NCI-H2227 treated with DMSO at 0.1 percent for 48 hours (cell line): ENCODE data around the gene MAML2.

Experiments used
- DNase-seq: peaks from one replicate; lab custom pipeline; 2025; lab: John Stamatoyannopoulos, UW

MAML2 gene

GRCh38 chr11:96008161-96008720 is 334.8 kb downstream of the MAML2 start:
- no peak for DNase-seq

DNA sequence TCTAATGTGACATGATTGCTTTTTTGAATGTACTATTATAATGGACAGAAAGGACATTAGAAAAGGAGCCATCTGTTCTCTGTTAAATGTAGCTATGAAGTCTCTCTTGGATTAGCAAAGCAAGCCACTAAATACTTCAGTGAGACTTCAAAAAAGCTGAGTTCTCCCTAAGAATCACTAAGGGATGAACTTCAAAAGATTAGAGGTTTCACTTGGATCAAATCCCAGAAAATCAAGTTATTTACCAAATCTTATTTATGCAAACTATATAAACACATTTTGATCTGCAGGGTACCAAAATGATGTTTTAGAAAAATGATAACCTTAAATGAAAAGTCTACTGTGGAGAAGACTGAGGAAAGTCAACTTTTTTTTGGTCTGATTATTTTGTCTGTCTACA is 337.0 kb downstream of the MAML2 start:
- DNase-seq, result no peak

DNA sequence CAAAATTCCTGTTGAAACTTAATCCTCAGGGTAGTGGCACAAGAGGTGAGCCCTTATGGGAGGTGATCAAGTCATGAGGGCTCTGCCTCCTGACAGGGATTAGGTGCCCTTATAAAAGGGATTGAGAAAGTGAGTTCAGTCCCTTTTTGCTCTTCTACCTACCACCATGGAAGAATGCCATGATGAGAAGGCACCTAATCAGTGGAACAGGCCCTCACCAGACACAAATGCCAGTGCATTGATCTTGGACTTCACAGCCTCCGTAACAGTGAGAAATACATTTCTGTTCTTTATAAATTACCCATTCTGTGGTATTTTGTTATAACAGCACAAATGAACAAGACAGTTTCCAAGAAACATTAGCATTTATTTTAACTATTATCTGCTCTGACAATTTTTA is 338.1 kb downstream of the MAML2 start:
- no peak for DNase-seq

- no peak for DNase-seq
These were observed 340.2 kb downstream of the MAML2 start for GRCh38 chr11:96002754-96003290.

- no peak for DNase-seq
These were observed 340.7 kb downstream of the MAML2 start for GRCh38 chr11:96002339-96002738.

GRCh38 chr11:96001037-96001436 is 342.0 kb downstream of the MAML2 start:
- no peak for DNase-seq

DNA sequence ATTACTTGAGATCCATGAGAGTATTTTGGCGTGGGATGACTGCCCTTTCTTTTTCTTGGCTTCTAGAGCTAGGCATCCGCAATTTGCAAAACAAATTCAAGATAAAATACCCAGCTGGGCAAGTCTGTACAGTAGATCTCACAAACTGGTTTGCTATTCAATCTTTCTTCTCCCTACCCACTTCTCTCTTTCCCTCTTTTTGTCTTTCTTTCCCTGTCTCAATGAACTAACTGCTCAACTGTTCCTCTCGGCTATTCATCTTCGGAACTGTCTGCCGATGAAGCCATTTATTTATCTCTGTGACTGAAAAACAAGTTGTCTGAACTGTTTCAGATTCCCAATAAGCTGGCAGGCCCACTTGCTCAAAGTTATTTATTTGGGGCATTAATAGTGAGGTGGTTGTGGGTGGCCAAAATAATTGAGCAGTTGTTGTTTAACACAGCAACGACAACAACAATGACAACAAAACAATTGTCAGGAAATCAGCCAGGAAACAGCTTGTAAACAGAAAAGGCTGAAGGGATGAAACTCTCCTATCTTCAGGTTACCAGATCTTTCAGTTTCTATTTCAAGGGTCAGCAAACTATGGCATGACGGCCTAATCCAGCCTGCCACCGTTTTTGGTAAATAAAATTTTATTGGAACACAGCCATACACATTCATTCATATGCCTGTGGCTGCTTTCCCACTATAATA is 343.1 kb downstream of the MAML2 start:
- DNase-seq, result no peak

DNA sequence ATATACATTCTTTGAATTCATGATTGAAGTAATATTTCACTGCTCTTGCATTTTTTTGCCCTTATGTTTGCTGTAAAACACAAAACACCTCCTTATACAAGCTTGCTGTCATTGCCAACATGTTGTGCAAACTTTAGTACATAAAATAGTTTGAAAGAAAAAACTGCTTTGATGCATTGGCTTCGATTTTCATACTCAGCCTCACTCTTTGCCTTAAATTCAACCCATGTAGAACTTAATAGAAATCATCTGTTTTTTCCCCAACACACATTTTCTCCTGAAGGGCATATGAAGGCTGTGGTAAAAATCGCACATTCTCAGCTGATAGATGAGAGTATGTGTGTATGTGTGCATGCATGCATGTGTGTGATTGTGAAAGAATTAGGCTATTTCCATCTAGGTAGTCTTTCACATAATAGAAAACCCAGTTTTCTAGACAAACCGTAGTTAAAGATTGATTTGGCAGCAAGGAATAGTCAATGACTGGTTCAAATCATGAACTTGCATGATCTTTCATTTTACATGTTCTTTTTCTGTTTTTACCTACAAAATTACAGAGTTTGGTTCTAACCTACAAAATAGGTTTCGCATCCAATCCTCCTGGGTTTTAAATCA is 346.3 kb downstream of the MAML2 start:
- no peak for DNase-seq

GRCh38 chr11:95994329-95994728 is 348.7 kb downstream of the MAML2 start:
- DNase-seq, result no peak

- no peak for DNase-seq
These were observed 349.3 kb downstream of the MAML2 start for GRCh38 chr11:95993438-95994298.

DNA sequence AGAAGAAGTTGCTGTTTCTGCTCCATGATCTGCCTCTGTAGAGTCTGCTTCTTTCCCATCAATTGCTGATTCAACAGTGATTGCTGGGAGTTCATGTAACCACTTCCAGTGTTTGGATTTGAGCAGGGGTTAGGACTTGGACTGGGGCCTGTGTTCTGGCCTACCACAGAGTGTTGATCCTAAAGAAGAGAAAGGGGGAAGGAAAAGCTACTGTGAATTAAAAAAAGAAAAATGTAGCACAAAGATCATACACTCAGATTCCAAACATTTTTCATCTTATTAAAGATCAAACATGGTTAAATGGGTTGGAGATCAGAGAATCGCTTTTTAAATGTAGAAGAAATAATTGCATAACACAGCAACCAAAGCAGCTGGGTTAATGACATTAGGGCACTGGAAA is 351.4 kb downstream of the MAML2 start:
- no peak for DNase-seq

DNA sequence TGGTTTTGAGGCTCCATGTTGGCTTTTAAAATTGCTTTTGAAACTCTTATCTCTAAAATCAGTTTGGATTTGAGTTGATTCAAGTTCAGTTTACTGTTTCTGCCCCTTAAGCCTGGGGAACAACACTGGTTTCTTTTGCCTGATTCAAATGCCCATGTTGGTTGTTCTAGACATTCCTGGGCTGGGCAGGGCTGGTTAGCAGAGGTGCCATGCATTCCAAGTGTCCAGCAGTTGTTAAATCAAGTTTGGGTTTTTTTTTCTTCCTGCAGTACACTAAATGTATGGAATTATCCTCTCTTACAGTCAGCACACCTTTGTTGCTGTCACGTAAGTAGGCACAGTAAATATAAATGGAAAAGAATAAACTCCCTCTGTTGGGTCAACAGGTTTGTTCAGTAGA is 351.9 kb downstream of the MAML2 start:
- no peak for DNase-seq

DNA sequence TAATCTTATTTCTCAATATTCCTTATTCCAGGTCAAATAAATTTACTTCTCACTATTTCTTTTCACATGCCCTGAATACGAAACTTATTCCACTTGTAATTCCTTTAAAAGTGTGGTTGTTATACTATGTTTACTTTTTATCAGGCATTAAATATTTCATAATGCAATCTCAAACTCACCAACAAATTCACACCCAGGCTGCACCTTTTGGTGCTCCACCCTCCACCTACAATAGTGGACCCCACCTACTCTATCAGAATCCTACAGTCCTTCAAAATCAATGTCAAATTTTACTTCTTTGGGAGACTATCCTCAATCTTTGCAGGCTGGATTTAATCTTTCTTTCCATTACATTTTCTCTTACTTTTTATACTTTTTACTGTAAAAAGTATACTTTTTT is 353.2 kb downstream of the MAML2 start:
- no peak for DNase-seq

- DNase-seq, result no peak
These were observed 353.9 kb downstream of the MAML2 start for GRCh38 chr11:95989076-95989605.

- no peak for DNase-seq
These were observed 357.7 kb downstream of the MAML2 start for GRCh38 chr11:95985174-95985808.

DNA sequence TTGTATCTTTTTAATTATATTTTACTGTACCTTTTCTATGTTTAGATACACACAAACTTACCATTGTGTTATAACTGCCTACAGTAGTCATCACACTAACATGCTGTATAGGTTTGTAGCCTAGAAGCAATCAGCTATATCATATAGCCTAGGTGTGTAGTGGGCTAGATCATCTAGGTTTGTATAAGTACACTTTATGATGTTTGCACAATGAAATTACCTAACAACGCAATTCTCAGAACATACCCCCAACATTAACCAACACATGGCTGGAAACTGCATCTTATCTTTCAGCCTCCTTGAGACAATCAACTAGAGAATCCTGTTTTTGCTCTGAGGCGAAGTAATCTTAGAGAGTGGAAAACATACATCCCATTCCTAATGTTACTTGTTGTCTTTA is 358.9 kb downstream of the MAML2 start:
- DNase-seq, result no peak

- no peak for DNase-seq
These were observed 365.3 kb downstream of the MAML2 start for GRCh38 chr11:95977534-95978174.

DNA sequence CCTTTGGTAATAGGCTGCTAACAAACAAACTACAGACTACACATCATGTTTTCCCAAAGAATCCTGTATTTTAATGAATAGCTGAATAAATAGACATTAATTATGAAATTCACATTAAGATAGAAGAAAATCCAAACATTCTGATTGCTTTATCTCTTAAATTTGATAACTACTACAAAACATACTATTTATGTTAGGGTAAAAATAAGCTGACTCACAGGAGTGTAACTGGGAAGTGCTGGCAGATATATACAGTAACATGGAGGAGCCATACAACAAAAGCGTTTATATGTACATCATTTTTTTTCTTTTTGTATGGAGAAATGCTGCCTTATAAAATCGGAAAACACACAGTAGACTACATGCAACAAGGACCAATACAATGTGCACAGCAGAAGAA is 366.4 kb downstream of the MAML2 start:
- DNase-seq, result no peak

GRCh38 chr11:95975343-95975742 is 367.7 kb downstream of the MAML2 start:
- no peak for DNase-seq

DNA sequence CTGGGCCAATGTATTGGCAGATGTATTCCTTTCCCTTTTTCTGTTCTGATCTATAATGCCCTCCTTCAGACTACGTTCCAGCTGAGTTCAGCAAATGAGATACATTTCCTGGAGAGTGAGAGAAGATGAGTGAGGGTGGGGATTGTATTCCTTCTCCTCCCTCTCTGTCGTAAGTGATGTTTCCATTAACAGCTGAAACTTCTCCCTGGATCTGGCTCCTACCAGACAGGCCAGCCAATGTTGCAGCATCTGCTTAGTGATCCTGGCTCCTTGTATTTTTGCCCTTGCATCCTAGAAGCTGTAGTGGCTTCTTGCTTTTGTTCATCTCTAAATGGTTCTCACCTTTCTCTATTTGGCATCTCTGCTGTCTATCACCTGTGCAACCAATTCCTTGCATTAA is 370.9 kb downstream of the MAML2 start:
- no peak for DNase-seq

DNA sequence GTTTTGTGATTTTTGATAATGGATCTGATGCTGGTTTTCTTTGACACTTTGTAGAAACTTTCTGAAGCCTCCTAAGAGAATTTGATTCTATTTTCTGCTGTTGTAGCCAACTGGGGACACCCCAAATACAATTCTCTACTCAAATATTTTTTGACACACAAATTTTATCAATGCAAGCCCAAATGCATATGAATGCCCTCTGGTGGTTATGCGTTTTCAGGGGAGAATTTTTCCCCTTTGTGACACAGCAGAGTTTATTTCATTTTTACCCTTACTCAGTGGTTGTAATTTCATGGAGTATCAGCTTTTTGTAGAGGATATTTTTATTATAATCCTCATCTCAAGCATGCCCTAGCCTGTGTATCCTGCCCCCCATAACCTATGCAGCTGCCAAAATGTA is 374.4 kb downstream of the MAML2 start:
- DNase-seq, result no peak
